OCI-LY1 (cell line): ENCODE results near the gene ADCY1.

ENCODE experiments used
- EZH2 ChIP-seq: fragments of 200-600 bp; sonication (generic), shearing (Covaris generic); IDR thresholded peaks from 2 replicates; pipeline ENCODE4 v1.8.0; 2017; ENCODE audit warnings: borderline replicate concordance, mixed run types, mild to moderate bottlenecking, antibody characterized with exemption, low read length, moderate library complexity, mixed read lengths
- TF ChIP-seq, protein P1 (sequence below): fragments of 200-600 bp; sonication (generic), shearing (Covaris generic); IDR thresholded peaks from 2 replicates; pipeline ENCODE4 v1.5.1; 2017; ENCODE audit warnings: mild to moderate bottlenecking, antibody characterized with exemption, low read length, moderate library complexity, mixed read lengths

GRCh38 chr7:45564886-45565455 is 9.2 kb upstream of the ADCY1 start:
- TF ChIP-seq, protein P1, sequence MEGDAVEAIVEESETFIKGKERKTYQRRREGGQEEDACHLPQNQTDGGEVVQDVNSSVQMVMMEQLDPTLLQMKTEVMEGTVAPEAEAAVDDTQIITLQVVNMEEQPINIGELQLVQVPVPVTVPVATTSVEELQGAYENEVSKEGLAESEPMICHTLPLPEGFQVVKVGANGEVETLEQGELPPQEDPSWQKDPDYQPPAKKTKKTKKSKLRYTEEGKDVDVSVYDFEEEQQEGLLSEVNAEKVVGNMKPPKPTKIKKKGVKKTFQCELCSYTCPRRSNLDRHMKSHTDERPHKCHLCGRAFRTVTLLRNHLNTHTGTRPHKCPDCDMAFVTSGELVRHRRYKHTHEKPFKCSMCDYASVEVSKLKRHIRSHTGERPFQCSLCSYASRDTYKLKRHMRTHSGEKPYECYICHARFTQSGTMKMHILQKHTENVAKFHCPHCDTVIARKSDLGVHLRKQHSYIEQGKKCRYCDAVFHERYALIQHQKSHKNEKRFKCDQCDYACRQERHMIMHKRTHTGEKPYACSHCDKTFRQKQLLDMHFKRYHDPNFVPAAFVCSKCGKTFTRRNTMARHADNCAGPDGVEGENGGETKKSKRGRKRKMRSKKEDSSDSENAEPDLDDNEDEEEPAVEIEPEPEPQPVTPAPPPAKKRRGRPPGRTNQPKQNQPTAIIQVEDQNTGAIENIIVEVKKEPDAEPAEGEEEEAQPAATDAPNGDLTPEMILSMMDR = no peak
- no peak for TF ChIP-seq EZH2
